ENCODE measurements around the gene AASDHPPT.

Gene AASDHPPT

GRCh38 chr11:106086135-106086534 is 8.7 kb downstream of the AASDHPPT start:
- Histone ChIP-seq H3K36me3 (ENCODE audit: control insufficient read depth, insufficient read depth, low read length) (peaks cover 15% of the 10 kb centered on the region), H3K9me3 (ENCODE audit: control insufficient read depth, low read length) (no peaks in the 10 kb centered on the region), H3K4me3 (ENCODE audit: insufficient read depth, low read depth, low read length, poor library complexity, severe bottlenecking) (no peak overlapping the region), H3K4me1 (ENCODE audit: control insufficient read depth, insufficient read depth, low read length, poor library complexity, severe bottlenecking) (no peaks in the 10 kb centered on the region), H3K27me3 (replicated peaks; ENCODE audit: control insufficient read depth, insufficient read depth, low read length, poor library complexity, severe bottlenecking) (no peaks in the 10 kb centered on the region), H3K27ac (ENCODE audit: insufficient read depth, low read length, poor library complexity, severe bottlenecking) (no peak overlapping the region)
- DNase-seq = no peak

- Histone ChIP-seq H3K4me1 (ENCODE audit: control insufficient read depth, insufficient read depth, low read length, poor library complexity, severe bottlenecking) (no peaks in the 10 kb centered on the region), H3K27me3 (replicated peaks; ENCODE audit: control insufficient read depth, insufficient read depth, low read length, poor library complexity, severe bottlenecking) (no peaks in the 10 kb centered on the region), H3K9me3 (ENCODE audit: control insufficient read depth, low read length) (no peaks in the 10 kb centered on the region), H3K4me3 (ENCODE audit: insufficient read depth, low read depth, low read length, poor library complexity, severe bottlenecking) (no peak overlapping the region), H3K36me3 (ENCODE audit: control insufficient read depth, insufficient read depth, low read length) (peaks cover 18% of the 10 kb centered on the region), H3K27ac (ENCODE audit: insufficient read depth, low read length, poor library complexity, severe bottlenecking) (no peak overlapping the region)
- no peak for DNase-seq
These were observed 9.4 kb downstream of the AASDHPPT start for GRCh38 chr11:106086850-106087249.

- H3K9me3 ChIP-seq (ENCODE audit: control insufficient read depth, low read length) = no peaks in the 10 kb centered on the region
- H3K27ac ChIP-seq (ENCODE audit: insufficient read depth, low read length, poor library complexity, severe bottlenecking) = no peak overlapping the region
- no peak overlapping the region for H3K4me3 ChIP-seq (ENCODE audit: insufficient read depth, low read depth, low read length, poor library complexity, severe bottlenecking)
- H3K4me1 ChIP-seq (ENCODE audit: control insufficient read depth, insufficient read depth, low read length, poor library complexity, severe bottlenecking) = no peaks in the 10 kb centered on the region
- H3K27me3 ChIP-seq (replicated peaks; ENCODE audit: control insufficient read depth, insufficient read depth, low read length, poor library complexity, severe bottlenecking) = no peaks in the 10 kb centered on the region
- peak in 2 of 3 donors; percentile 15 to 30 for DNase-seq
- peaks cover 25% of the 10 kb centered on the region for H3K36me3 ChIP-seq (ENCODE audit: control insufficient read depth, insufficient read depth, low read length)
These were observed 10.5 kb downstream of the AASDHPPT start for GRCh38 chr11:106087815-106088435.

- no peak overlapping the region for H3K27ac ChIP-seq (ENCODE audit: insufficient read depth, low read length, poor library complexity, severe bottlenecking)
- no peak for DNase-seq
- H3K36me3 ChIP-seq (ENCODE audit: control insufficient read depth, insufficient read depth, low read length) = peaks cover 25% of the 10 kb centered on the region
- H3K4me1 ChIP-seq (ENCODE audit: control insufficient read depth, insufficient read depth, low read length, poor library complexity, severe bottlenecking) = no peaks in the 10 kb centered on the region
- H3K9me3 ChIP-seq (ENCODE audit: control insufficient read depth, low read length) = no peaks in the 10 kb centered on the region
- H3K4me3 ChIP-seq (ENCODE audit: insufficient read depth, low read depth, low read length, poor library complexity, severe bottlenecking) = no peak overlapping the region
- no peaks in the 10 kb centered on the region for H3K27me3 ChIP-seq (replicated peaks; ENCODE audit: control insufficient read depth, insufficient read depth, low read length, poor library complexity, severe bottlenecking)
These were observed 11.4 kb downstream of the AASDHPPT start for GRCh38 chr11:106088896-106089295.

GRCh38 chr11:106091480-106092123 is 14.1 kb downstream of the AASDHPPT start:
- H3K4me1 ChIP-seq (ENCODE audit: control insufficient read depth, insufficient read depth, low read length, poor library complexity, severe bottlenecking) = no peaks in the 10 kb centered on the region
- no peak overlapping the region for H3K27ac ChIP-seq (ENCODE audit: insufficient read depth, low read length, poor library complexity, severe bottlenecking)
- H3K36me3 ChIP-seq (ENCODE audit: control insufficient read depth, insufficient read depth, low read length) = peaks cover 42% of the 10 kb centered on the region
- DNase-seq = no peak
- no peaks in the 10 kb centered on the region for H3K27me3 ChIP-seq (replicated peaks; ENCODE audit: control insufficient read depth, insufficient read depth, low read length, poor library complexity, severe bottlenecking)
- H3K4me3 ChIP-seq (ENCODE audit: insufficient read depth, low read depth, low read length, poor library complexity, severe bottlenecking) = no peak overlapping the region
- no peaks in the 10 kb centered on the region for H3K9me3 ChIP-seq (ENCODE audit: control insufficient read depth, low read length)

- Histone ChIP-seq H3K4me1 (ENCODE audit: control insufficient read depth, insufficient read depth, low read length, poor library complexity, severe bottlenecking) (no peaks in the 10 kb centered on the region), H3K36me3 (ENCODE audit: control insufficient read depth, insufficient read depth, low read length) (peaks cover 49% of the 10 kb centered on the region), H3K27me3 (replicated peaks; ENCODE audit: control insufficient read depth, insufficient read depth, low read length, poor library complexity, severe bottlenecking) (no peaks in the 10 kb centered on the region), H3K9me3 (ENCODE audit: control insufficient read depth, low read length) (no peaks in the 10 kb centered on the region), H3K4me3 (ENCODE audit: insufficient read depth, low read depth, low read length, poor library complexity, severe bottlenecking) (no peak overlapping the region), H3K27ac (ENCODE audit: insufficient read depth, low read length, poor library complexity, severe bottlenecking) (no peak overlapping the region)
- DNase-seq = no peak
These were observed 15.0 kb downstream of the AASDHPPT start for GRCh38 chr11:106092446-106092845.

GRCh38 chr11:106098893-106099553 is 21.6 kb downstream of the AASDHPPT start:
- Histone ChIP-seq H3K9me3 (ENCODE audit: control insufficient read depth, low read length) (no peaks in the 10 kb centered on the region), H3K27me3 (replicated peaks; ENCODE audit: control insufficient read depth, insufficient read depth, low read length, poor library complexity, severe bottlenecking) (no peaks in the 10 kb centered on the region), H3K4me3 (ENCODE audit: insufficient read depth, low read depth, low read length, poor library complexity, severe bottlenecking) (no peak overlapping the region), H3K36me3 (ENCODE audit: control insufficient read depth, insufficient read depth, low read length) (peaks cover 27% of the 10 kb centered on the region), H3K4me1 (ENCODE audit: control insufficient read depth, insufficient read depth, low read length, poor library complexity, severe bottlenecking) (no peaks in the 10 kb centered on the region), H3K27ac (ENCODE audit: insufficient read depth, low read length, poor library complexity, severe bottlenecking) (no peak overlapping the region)
- no peak for DNase-seq

GRCh38 chr11:106101370-106101769 is 23.9 kb downstream of the AASDHPPT start:
- no peak for DNase-seq
- Histone ChIP-seq H3K27me3 (replicated peaks; ENCODE audit: control insufficient read depth, insufficient read depth, low read length, poor library complexity, severe bottlenecking) (no peaks in the 10 kb centered on the region), H3K36me3 (ENCODE audit: control insufficient read depth, insufficient read depth, low read length) (peaks cover 12% of the 10 kb centered on the region), H3K4me3 (ENCODE audit: insufficient read depth, low read depth, low read length, poor library complexity, severe bottlenecking) (no peak overlapping the region), H3K27ac (ENCODE audit: insufficient read depth, low read length, poor library complexity, severe bottlenecking) (no peak overlapping the region), H3K9me3 (ENCODE audit: control insufficient read depth, low read length) (no peaks in the 10 kb centered on the region), H3K4me1 (ENCODE audit: control insufficient read depth, insufficient read depth, low read length, poor library complexity, severe bottlenecking) (no peaks in the 10 kb centered on the region)

- DNase-seq = no peak
- Histone ChIP-seq H3K4me3 (ENCODE audit: insufficient read depth, low read depth, low read length, poor library complexity, severe bottlenecking) (no peak overlapping the region), H3K9me3 (ENCODE audit: control insufficient read depth, low read length) (no peaks in the 10 kb centered on the region), H3K27me3 (replicated peaks; ENCODE audit: control insufficient read depth, insufficient read depth, low read length, poor library complexity, severe bottlenecking) (no peaks in the 10 kb centered on the region), H3K36me3 (ENCODE audit: control insufficient read depth, insufficient read depth, low read length) (peaks cover 11% of the 10 kb centered on the region), H3K27ac (ENCODE audit: insufficient read depth, low read length, poor library complexity, severe bottlenecking) (no peak overlapping the region), H3K4me1 (ENCODE audit: control insufficient read depth, insufficient read depth, low read length, poor library complexity, severe bottlenecking) (no peaks in the 10 kb centered on the region)
These were observed 24.4 kb downstream of the AASDHPPT start for GRCh38 chr11:106101819-106102218.

GRCh38 chr11:106105986-106106385 is 28.5 kb downstream of the AASDHPPT start:
- Histone ChIP-seq H3K4me1 (ENCODE audit: control insufficient read depth, insufficient read depth, low read length, poor library complexity, severe bottlenecking) (no peaks in the 10 kb centered on the region), H3K4me3 (ENCODE audit: insufficient read depth, low read depth, low read length, poor library complexity, severe bottlenecking) (no peak overlapping the region), H3K27me3 (replicated peaks; ENCODE audit: control insufficient read depth, insufficient read depth, low read length, poor library complexity, severe bottlenecking) (no peaks in the 10 kb centered on the region), H3K27ac (ENCODE audit: insufficient read depth, low read length, poor library complexity, severe bottlenecking) (no peak overlapping the region), H3K9me3 (ENCODE audit: control insufficient read depth, low read length) (no peaks in the 10 kb centered on the region), H3K36me3 (ENCODE audit: control insufficient read depth, insufficient read depth, low read length) (no peaks in the 10 kb centered on the region)
- DNase-seq = no peak

All from effector memory CD4-positive, alpha-beta T cell (primary cell).